Glutamatergic neuron (in vitro differentiated cells): ENCODE data around the gene TBC1D22A. TPM values are rescaled to one million over a fixed set of nuclear protein-coding genes. Genes with fewer than 3 reads are reported as not detected.

ENCODE experiments used
- DNase-seq: peaks from one replicate; pipeline ENCODE4 v3.0.0; 2022
- H3K27ac Mint-ChIP-seq: one replicate; pipeline ENCODE4 v1.8.0; 2020; ENCODE audit warnings: mild to moderate bottlenecking, mixed read lengths, inconsistent platforms; ENCODE audit not compliant: unreplicated experiment
- H3K27me3 Mint-ChIP-seq: one replicate; pipeline ENCODE4 v1.8.0; 2020; ENCODE audit warnings: mild to moderate bottlenecking, moderate library complexity, mixed read lengths, inconsistent platforms; ENCODE audit not compliant: unreplicated experiment
- H3K36me3 Mint-ChIP-seq: one replicate; pipeline ENCODE4 v1.8.0; 2020; ENCODE audit warnings: mild to moderate bottlenecking, mixed read lengths, inconsistent platforms; ENCODE audit not compliant: unreplicated experiment
- H3K4me1 Mint-ChIP-seq: one replicate; pipeline ENCODE4 v1.8.0; 2020; ENCODE audit warnings: mild to moderate bottlenecking, low read depth, mixed read lengths, inconsistent platforms; ENCODE audit not compliant: unreplicated experiment
- H3K4me3 Mint-ChIP-seq: one replicate; pipeline ENCODE4 v1.8.0; 2020; ENCODE audit warnings: mild to moderate bottlenecking, mixed read lengths, inconsistent platforms; ENCODE audit not compliant: unreplicated experiment
- H3K9me3 Mint-ChIP-seq: one replicate; pipeline ENCODE4 v1.8.0; 2020; ENCODE audit warnings: mild to moderate bottlenecking, moderate library complexity, mixed read lengths, inconsistent platforms; ENCODE audit not compliant: unreplicated experiment
- total RNA-seq: library from RNA; stranded (reverse); fragmentation: NEBNext Ultra II Directional; extraction: Animal tissue kit (Norgen Biotek cat#: 25700); gene quantifications from one replicate; pipeline ENCODE4 v1.2.1, GENCODE V29; 2021; ENCODE audit not compliant: unreplicated experiment
- TF ChIP-seq, protein P1 (sequence below): fragments of 200-600 bp; sonication (generic); IDR thresholded peaks from one replicate; pipeline ENCODE4 v1.5.0; 2021; ENCODE audit not compliant: partially characterized antibody, unreplicated experiment

TBC1D22A gene
- total RNA-seq, 1 donor from 2014 or later = 23.0 TPM

DNA sequence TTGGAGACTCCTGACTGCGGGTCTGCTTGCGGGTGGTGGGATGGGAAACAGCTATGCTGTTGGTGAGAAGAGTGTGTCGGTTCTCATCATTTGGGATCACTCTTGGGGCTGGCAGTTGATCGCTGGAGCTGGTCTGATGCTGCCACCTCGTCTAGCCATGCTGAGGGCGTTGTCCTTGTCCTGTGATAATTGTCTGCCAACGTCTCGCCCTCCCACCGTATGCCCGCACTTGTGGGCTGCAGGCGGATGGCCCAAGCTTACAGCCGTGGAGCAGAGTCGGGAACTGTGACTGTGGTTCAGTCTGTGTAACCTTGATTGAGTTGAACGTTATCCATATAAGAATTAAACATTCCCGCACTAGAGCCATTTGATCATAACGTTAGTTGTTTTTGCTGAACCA is 204.4 kb downstream of the TBC1D22A start:
- H3K4me1 Mint-ChIP-seq = peaks cover 12% of the 10 kb centered on the region
- no peak overlapping the region for H3K27ac Mint-ChIP-seq
- TF ChIP-seq, protein P1, sequence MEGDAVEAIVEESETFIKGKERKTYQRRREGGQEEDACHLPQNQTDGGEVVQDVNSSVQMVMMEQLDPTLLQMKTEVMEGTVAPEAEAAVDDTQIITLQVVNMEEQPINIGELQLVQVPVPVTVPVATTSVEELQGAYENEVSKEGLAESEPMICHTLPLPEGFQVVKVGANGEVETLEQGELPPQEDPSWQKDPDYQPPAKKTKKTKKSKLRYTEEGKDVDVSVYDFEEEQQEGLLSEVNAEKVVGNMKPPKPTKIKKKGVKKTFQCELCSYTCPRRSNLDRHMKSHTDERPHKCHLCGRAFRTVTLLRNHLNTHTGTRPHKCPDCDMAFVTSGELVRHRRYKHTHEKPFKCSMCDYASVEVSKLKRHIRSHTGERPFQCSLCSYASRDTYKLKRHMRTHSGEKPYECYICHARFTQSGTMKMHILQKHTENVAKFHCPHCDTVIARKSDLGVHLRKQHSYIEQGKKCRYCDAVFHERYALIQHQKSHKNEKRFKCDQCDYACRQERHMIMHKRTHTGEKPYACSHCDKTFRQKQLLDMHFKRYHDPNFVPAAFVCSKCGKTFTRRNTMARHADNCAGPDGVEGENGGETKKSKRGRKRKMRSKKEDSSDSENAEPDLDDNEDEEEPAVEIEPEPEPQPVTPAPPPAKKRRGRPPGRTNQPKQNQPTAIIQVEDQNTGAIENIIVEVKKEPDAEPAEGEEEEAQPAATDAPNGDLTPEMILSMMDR = no peak
- no peak for DNase-seq
- H3K36me3 Mint-ChIP-seq = no peaks in the 10 kb centered on the region
- H3K9me3 Mint-ChIP-seq = peaks cover 5% of the 10 kb centered on the region
- H3K27me3 Mint-ChIP-seq = peaks cover 6% of the 10 kb centered on the region
- no peak overlapping the region for H3K4me3 Mint-ChIP-seq

DNA sequence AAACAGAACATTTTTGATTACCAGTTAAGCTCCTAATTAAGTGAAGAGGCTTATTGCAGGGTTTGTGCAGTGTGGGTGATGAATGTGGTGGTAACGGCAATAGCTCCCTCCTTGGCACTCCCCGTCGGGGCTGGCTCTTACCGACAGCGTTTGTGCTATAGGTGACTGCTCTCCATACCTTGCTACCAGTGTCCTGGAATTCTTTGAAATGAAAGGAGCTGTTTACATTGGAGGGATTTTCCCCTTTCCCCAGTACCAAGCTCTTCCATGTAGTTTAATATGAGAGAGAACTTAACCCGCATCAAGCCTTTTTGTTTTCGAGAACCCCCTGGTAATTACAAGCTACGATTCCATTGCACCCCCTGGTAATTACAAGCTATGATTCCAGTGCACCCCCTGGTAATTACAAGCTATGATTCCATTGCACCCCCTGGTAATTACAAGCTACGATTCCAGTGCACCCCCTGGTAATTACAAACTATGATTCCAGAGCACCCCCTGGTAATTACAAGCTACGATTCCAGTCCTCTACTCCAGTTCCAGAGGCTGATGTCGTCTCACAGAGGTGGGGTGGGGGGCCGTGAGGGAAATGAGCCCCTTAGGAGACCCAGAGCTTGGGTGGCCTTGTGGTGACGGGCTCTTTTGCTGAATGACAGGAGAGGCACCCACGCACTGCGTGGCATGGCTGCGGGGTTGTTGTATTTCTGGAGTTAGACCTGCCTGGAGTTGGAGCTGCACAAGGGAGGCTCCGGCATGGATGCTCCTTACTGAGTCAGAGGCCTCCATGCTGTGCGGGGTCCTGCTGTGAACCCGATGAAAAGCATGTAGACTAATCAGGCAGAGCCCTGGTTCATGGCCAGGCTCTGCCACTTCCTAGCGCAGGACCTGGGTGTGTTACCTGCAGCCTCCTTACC is 205.3 kb downstream of the TBC1D22A start:
- TF ChIP-seq, protein P1 = no peak
- H3K27me3 Mint-ChIP-seq = peaks cover 6% of the 10 kb centered on the region
- H3K36me3 Mint-ChIP-seq = no peaks in the 10 kb centered on the region
- H3K4me3 Mint-ChIP-seq = no peak overlapping the region
- H3K4me1 Mint-ChIP-seq = peaks cover 10% of the 10 kb centered on the region
- peaks cover 5% of the 10 kb centered on the region for H3K9me3 Mint-ChIP-seq
- no peak overlapping the region for H3K27ac Mint-ChIP-seq
- DNase-seq = no peak

DNA sequence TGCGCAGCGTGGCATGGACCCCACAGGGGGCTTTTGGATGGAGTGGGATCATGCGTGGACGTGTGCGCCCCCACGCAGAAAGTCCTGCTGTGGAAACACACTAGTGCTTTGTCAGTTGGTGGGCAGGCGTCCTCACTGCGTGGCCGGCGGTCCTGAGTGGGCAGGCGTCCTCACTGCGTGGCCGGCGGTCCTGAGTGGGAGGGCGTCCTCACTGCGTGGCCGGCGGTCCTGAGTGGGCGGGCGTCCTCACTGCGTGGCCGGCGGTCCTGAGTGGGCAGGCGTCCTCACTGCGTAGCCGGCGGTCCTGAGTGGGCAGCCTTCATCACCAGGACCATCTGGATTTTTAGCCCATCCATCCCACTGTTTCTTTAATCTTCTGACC is 205.9 kb downstream of the TBC1D22A start:
- H3K27ac Mint-ChIP-seq = no peak overlapping the region
- H3K36me3 Mint-ChIP-seq = no peaks in the 10 kb centered on the region
- H3K9me3 Mint-ChIP-seq = peaks cover 5% of the 10 kb centered on the region
- H3K4me3 Mint-ChIP-seq = no peak overlapping the region
- TF ChIP-seq, protein P1 = no peak
- H3K4me1 Mint-ChIP-seq = peaks cover 10% of the 10 kb centered on the region
- H3K27me3 Mint-ChIP-seq = peaks cover 6% of the 10 kb centered on the region
- no peak for DNase-seq

DNA sequence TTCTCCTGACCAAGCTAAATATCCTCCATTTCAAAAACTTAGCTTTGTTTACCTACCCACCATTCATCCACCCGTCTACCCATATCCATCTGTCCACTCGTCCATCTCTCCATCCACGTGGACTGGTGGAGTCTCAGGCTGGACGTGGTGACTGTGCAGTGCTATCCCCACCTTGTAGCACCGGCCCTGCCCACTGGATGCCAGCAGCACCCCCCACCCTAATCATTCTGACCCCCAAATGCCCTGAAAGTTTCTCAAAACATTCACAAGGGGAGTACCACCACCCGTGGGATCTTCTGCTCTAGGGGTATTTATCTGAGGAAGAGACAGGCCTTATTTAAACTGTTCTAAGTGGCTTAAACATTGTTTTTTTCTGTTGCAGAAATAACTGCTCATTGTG is 206.4 kb downstream of the TBC1D22A start:
- Mint-ChIP-seq H3K9me3 (peaks cover 5% of the 10 kb centered on the region), H3K4me3 (no peak overlapping the region), H3K27me3 (peaks cover 6% of the 10 kb centered on the region), H3K36me3 (no peaks in the 10 kb centered on the region), H3K4me1 (peaks cover 10% of the 10 kb centered on the region), H3K27ac (no peak overlapping the region)
- no peak for DNase-seq
- TF ChIP-seq, protein P1 = no peak

DNA sequence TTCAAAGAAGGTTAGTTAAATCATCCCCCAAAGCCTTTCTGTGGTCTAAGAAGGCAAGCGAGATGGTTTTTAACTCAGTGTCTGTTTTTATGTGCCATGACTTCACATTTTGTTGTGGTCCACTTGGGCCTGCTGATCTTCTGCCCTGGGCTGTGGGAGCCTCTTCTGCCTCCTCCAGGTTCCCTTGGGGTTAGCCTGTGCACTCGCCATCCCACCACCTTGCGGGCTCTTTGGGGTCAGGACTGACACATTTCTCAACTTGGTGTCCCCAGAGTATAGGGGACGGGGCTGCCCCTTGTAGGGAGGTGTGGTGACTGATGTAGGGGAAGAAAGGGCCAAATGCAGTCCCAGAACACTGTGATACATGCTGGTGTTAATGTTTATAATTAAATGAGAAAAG is 207.0 kb downstream of the TBC1D22A start:
- H3K36me3 Mint-ChIP-seq = no peaks in the 10 kb centered on the region
- no peak for DNase-seq
- no peak overlapping the region for H3K4me3 Mint-ChIP-seq
- TF ChIP-seq, protein P1 = no peak
- no peak overlapping the region for H3K27ac Mint-ChIP-seq
- H3K4me1 Mint-ChIP-seq = peaks cover 10% of the 10 kb centered on the region
- H3K9me3 Mint-ChIP-seq = peaks cover 5% of the 10 kb centered on the region
- peaks cover 6% of the 10 kb centered on the region for H3K27me3 Mint-ChIP-seq
